HG03025 (cell line): ENCODE results near the gene TTC39C.
A peak's percentile ranks its signal among the peaks of the same experiment; 100 is the strongest.
"Not testable (repeated sequence)": the region's sequence is repeated elsewhere in the genome, so short reads cannot be mapped to it uniquely, and the experiment has no call there.

ENCODE experiments used
- ATAC-seq: cut with Tn5 transposase; IDR thresholded peaks from one replicate; pipeline ENCODE4 v1.9.1; 2021; ENCODE audit warnings: mild to moderate bottlenecking, moderate library complexity; ENCODE audit not compliant: unreplicated experiment, low FRiP score

TTC39C gene

DNA sequence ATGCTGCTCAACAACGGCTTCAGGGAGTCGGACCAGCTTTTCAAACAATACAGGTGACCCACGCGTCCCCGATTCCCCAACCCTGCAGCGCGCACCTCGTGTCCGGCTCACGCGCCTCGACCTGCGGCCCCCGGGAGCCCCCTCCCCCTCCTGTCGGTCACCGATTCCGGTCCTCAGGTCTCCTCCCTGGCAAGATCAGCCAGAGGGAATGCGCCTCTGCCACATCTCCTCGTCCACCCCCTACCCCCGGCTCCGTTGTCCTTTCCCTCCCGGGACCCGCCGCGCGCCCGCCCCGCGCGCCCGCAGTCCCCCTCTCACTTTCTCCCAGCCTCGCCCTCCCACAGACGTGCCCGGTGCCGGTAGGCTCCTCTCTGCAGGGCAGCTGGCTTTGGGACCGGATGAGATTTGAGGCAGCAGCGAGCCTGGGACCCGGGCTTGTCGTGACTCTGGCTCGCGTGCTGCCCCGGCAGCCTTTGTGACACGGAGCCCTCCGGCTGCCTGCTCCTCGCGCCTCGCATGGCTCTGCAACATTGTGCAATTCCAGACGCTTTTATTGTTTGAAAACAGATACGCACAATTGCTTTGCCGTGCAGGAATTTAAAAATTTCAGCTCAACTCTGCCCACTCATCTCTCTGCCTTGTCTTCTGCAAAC, 558 bp downstream of the TTC39C start:
- ATAC-seq = no peak

DNA sequence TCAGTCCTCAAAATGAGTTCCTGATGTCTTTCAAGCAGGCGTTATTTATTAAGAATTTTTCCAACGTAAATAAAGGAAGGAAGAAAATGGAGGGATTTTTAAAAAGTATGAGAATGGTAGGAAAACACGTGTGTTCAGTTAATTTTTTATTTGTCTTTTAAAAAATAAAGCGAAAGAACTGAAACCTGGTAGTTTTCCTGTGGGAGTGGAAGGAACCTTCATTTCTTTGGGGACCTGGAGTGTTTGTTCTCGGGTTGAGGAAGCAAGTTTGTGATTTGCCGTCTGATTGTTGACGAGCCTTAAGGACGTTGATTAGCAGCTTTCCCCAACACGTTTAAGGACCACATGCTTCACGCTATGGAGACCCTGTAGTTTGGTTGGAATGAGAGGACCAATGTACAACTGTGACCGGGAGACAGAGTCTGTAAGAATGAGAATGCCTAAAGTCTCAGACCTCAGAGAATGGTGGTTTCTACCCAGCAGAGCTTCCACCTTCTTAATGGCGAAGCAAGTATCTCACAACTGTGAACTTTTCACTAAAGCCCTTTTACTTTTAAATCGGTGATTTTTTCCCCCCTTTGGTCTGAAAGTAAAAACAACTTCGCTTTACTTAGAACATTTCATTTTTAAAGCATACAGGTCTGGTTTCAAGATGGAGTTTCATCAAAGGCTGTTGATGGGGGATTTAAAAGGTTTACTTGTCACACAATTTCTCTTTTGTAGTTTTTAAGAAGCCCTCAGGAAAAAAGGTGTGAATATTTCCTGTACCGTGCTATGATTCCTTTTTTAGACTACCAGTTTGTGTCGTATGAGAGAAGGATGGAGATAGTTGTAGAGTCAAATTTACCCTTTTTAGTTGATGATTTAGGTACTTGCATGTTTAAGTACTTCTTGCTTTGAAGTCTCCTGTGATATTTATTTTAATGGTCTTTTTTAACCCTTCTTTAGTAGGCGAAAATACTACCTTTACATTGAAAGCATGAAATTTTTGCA, 1.4 kb downstream of the TTC39C start:
- ATAC-seq = no peak

DNA sequence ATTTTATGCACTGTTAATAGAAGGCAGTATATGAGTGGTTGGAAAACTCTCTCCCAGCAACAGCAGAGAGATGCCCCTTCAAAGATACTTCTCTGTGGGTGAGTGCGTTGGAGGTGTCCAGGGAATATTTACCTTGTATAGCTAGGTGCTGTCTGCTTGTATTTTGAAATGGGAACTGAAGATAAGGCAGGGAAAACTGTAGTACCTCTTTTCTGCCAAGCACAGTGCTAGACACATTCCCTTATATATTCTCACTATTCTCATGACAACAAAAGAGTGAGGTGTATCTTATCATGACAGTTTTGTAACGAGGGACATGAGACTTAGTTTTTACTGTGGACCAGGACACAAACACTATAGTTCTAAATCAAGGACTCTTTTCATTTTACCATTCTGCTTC, 2.1 kb downstream of the TTC39C start:
- ATAC-seq = no peak

DNA sequence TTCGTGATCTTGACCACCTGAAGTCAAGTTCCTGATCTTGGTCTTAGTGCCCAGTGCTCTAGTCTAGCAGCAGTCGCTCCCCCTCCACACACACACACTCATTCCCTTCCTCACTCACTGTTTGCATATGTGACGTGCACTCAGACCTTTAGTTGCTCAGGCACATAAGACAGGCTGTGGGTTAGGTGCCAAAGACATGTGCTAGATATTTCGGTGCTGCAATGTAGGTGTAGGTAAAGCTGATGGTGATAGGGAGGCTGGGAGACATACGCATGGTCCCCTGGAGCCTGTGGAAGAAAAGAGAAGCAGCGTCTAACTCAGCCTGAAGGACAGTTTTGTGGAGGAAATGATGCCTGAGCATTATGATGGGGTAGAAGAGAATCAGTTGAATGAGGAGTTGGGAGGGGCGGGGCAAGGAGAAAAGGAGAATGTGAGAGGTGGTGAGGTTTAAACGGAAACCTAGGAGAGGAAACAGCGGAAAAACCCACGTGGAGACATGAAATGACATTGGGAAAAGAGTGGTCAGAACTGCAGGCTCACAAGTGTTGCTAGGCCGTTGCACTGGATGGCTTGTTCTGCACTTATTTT, 3.8 kb downstream of the TTC39C start:
- ATAC-seq = no peak

DNA sequence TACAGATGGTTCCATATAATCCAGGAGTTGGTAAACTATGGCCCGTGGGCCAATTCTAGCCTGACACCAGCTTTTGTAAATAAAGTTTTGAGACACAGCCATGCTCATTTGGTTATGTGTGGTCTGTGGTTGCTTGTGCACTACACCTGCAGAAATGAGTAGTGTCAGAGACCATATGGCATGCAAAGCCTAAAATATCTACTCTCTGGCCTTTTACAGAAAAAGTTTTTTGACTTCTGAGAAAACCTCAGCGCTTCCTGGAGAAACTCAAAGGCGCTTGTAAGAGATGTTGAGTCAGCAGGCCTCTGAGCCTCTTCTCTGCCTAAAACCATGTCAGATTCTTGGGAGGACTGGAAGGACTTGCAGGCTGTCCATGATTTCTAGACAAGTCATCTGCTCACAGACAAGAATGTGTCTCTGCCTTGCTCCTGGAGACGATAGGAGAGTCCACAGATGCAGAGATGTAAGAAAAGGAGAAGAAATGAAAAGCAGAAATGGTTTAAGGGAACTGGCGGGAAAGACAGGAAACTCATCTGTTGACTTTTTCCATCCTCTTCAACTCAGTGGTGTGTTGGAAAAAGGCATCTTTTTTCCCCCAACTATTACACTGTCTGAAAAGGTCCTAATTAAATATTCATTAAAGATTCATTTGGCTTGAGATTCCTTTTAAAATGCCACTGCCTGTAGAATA, 5.2 kb downstream of the TTC39C start:
- ATAC-seq = peak; percentile 80

DNA sequence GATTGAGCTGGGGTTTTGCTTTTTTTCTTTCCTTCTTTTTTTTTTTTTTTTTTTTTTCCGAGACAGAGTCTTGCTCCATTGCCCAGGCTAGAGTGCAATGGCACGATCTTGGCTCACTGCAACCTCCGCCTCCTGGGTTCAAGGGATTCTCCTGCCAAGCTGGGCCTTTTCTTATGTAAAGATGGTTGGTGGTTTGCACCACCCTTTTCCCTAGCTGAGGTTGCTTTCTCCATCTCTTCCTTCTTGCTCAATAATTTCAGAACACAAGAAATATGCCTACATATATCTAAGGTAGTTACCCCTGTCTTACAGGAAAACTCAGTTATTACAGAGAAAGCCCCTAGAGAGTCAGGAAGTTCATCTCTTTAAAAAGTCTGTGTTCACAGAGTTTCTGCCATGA, 7.0 kb downstream of the TTC39C start:
- ATAC-seq = no peak

DNA sequence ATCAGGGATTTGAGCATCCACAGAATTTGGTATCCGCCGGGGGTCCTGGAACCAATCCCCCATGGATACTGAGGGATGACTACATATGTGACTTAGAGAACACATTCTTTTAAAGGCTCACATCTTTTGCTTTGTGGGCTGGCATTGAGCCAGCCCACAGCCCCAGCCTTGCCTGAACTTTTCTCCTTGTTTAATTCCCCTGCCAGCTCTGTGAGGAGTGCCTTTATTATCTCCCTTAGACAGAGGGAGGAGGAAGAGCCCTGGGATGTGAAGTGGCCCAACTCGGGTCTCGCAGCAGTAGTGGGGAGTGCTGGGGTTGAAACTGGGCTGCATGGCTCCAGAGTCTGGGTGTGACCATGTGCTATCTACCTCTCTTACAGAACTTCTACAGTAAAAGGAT, 7.6 kb downstream of the TTC39C start:
- ATAC-seq = no peak

DNA sequence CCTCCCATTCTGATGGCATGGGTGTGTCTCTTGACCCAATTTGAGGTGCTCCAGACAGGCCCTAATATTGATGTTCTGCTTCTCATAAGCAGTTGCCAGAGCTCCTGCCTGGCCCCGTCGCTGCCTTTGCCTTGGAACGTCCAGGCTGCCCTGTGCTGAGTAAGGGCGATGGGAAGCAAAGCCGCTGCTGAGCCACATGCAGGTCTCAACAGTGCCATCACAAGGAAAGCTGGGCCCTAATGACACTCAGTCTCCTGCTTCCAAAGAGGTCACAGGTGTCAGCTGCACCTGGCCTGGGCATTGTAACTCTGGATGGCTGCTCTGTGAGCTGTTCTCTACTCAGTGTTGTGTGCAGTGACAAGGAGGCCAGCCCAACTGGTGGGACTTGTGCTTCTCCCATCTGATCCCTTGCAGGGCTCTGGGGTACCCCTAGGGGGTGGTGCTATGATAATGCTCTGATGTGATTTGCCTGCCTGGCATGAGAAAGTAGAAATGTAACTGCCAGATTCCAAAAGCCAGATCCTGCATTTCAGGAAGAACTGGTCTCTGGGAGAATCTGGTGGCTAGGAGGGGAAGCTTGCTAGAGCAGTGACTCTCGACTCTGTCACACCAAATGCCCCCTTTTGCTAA, 8.7 kb downstream of the TTC39C start:
- ATAC-seq = no peak

DNA sequence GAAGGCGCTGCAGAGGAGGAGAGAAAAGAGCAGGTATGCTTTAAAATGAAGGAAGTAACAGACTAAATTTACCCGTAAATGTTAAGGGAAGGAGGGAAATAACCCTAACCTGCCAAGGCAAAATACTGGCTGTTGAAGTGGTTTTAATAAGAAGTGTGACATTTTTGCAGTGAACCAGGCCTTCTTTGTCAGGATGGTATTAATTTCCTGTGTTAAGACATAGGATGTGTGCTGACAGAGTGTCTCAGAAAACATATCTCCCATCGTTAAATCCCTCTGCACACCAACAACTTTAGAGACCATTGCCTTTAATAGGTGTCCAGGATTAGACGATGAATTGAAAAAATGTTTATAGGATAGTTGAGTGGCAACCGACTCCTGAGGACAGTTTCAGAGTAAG, 9.9 kb downstream of the TTC39C start:
- no peak for ATAC-seq

DNA sequence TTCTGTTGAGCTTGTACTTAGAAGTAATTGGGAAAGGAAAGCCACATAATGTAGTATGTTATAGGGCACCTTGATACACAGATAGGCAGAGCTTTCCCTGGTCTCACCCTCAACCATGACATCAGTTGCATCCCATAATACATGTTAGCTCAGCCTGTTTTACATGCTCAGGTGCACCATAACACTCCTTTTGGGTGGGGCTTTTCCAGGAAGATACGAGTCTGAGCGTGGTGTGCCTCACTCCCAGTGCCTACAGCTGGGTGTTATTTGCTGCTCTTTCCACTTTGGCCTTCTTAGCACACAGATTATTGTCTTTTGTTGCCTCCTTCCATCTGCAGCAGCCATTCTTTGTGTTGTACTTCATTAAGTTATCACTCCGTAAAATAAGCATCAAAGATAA, 11.9 kb downstream of the TTC39C start:
- no peak for ATAC-seq

DNA sequence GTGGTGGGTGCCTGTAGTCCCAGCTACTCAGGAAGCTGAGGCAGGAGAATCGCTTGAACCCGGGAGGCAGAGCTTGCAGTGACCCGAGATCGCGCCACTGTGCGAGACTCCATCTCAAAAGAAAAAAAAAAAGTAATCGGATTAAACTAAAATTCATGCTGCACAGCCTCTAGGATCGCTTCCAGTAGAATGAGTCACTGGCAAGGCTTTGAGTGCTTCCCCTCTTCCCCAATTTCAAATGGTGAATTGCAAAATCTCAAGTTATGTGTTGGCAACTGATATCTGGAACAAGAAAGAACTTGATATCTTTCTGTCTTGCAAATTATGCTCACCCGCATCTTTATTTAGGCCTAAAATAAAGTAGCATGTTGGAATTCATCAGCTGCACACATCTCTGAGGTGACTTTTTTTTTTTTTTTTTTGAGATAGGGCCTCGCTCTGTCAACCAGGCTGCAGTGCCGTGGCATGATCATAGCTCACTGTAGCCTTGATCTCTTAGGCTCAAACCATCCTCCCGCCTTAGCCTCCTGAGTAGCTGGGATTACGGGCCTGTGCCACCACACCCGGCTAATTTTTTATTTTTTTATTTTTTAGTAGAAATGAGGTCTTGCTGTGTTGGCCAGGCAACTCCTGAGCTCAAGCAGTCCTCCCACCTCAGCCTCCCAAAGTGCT, 12.7 kb downstream of the TTC39C start:
- ATAC-seq = no peak

DNA sequence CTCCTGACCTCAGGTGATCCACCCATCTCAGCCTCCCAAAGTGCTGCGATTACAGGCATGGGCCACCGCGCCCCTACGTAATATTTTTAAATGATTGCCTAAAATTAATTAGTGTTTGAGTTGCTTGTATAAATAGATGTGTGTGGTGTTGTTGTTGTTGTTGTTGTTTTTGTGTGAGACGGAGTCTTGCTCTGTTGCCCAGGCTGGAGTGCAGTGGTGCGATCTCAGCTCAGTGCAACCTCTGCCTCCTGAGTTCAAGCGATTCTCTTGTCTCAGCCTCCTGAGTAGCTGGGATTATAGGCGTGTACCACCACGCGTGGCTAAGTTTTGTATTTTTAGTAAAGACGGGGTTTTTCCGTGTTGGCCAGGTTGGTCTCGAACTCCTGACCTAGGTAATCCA, 14.4 kb downstream of the TTC39C start:
- not testable (repeated sequence) for ATAC-seq

DNA sequence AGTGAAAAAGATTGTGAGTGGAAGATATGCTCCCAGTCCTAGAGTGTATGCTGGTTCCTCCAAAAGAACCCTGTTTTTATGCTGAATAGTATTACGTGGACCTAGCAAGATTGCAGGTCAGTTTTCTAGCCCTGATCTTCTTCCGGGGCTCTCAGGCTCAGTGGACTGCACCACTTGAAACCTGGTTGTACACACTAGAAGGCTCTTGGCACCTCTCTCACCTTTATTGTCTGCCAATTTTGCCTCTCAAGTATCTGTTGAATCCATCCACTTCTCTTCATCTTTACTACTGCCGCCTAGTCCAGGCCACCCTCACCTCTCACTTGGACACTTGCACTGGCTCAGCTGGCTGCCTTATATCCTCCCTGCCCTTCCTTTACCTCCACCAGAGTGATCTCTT, 16.8 kb downstream of the TTC39C start:
- no peak for ATAC-seq

DNA sequence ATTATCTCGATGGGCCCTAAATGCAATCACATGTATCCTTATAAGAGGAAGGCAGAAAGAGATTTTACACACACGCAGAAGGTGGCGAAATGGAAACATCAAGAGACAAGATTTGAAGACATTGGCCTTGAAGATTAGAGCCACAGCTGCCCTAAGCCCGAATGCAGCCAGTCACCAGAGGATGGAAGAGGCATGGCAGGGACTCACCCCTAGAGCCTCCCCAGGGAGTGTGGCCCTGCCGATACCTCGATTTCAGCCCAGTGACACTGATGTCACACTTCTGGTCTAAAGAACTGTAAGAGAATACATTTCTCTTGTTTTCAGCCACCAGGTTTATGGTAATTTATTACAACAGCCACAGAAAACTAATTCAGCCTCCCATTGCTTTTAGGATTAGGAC, 17.4 kb downstream of the TTC39C start:
- no peak for ATAC-seq

DNA sequence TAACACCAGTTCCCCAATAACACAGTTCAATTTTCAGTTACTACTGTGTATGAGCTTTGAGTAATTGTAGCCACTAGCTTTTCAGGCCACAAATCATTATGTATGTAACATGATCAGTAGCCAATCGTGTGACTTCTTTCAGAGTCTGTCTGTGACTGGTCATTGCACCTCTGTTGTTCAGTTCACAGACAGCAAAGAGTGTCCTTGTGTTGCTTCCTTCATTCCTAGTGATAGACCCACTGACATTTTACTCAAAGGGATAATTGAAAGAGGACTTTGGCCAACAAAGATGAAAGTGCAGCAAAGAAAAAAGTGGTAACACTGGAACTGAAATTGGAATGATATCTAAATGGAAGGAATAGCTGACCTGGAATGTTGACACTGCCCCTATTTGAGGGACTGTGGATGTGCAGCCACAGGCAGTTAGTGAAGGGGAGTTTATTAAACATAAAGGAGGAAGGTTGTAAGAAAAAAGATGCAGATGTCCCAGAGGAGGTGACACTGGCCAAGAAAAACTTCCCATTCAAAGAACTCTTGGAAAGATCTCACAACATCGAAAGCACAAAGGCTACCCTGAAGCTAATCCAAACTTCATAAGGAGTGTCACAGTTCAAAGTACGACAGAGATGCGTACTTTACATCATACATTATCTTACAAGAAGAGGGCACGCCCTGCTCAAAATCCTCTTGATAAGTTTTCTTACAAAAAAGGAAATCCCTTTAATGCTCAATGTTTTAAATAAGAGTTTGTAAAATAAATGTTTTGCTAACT, 19.3 kb downstream of the TTC39C start:
- ATAC-seq = no peak

DNA sequence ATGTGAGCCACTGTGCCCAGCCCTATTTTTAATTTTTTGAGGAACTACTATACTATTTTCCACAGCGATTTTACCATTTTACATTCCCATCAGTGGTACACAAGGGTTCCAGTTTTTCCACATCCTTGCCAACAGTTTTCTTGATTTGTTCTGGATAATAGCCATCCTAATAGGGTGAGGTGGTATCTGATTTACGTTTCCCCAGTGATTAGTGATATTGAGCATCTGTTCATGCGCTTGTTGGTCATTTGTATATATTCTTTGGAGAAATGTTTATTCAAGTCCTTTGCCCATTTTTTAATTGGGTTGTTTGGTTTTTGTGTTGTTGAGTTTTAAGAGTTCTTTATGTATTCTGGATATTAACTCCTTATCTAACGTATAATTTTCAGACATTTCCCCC, 20.8 kb downstream of the TTC39C start:
- ATAC-seq = no peak

DNA sequence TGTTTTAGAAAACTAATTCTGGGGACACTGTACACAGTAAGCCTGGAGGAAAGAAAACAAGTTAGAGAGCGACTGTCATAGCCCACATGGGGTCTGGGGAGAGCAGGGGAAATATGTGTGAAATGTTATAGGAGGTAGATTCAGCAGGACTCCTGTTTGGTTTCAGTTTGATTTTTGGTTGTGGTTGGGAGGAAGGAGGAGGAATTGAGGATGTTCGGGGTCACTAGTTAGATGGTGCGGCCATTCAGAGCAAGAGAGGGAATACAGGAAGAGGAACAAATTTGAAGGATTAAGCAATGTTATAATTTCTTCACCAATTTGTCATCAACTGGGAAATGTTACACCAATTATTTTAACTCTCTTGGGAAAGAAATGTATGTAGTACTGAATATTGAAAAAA, 25.1 kb downstream of the TTC39C start:
- no peak for ATAC-seq

DNA sequence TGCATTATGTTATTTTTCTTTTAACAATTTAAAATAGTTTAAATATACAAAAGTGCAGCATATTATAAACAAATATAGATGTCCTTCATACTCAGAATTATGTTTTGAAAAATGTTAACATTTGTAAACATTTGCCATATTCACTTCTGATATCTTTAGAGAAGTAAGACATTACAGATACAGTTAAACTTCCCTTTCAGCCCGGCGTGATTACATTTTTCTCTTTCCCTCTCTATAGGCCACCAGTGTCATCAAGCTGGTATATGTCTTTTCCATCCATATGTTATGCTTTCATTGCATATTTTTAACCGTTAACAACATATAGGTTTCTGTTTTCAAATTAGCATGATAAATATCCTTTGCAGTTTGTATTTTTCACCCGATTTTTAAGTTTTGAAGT, 27.1 kb downstream of the TTC39C start:
- no peak for ATAC-seq

DNA sequence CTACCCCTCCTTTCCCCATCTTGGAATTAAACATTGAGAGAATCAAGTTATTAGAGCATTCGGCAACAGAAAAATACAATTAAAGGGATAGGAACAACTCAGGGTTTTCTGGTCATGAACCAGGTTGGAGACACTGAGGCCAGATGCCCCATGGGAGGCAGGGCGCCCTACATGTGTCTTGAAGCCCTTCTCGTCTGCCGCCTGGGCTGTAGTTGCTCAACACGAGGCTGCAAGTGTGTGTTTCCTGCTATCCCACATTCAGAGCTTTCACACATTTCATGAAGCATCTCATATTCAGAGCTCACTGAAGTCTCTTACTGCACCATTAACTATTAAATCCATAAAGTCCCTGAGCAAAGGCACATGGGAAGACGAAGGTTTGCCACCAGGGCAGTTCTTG, 28.8 kb downstream of the TTC39C start:
- no peak for ATAC-seq
